NCI-H526 (cell line): ENCODE results near the gene STK32C.
A peak's percentile ranks its signal among the peaks of the same experiment; 100 is the strongest.

ENCODE experiments used
- DNase-seq, 2 experiments: peaks; one replicate each; lab custom pipeline; 2025; lab: John Stamatoyannopoulos, UW

The STK32C gene

GRCh38 chr10:132182591-132182990, 125.2 kb downstream of the STK32C start:
- DNase-seq: no peak

- DNase-seq: no peak
These were observed 125.9 kb downstream of the STK32C start for GRCh38 chr10:132181691-132182425.

- DNase-seq: no peak
These were observed 127.0 kb downstream of the STK32C start for GRCh38 chr10:132180736-132181135.

GRCh38 chr10:132179551-132180392, 128.0 kb downstream of the STK32C start:
- no peak for DNase-seq

- DNase-seq: no peak
These were observed 128.8 kb downstream of the STK32C start for GRCh38 chr10:132178672-132179545.

- DNase-seq: no peak
These were observed 129.7 kb downstream of the STK32C start for GRCh38 chr10:132178046-132178445.

- no peak for DNase-seq
These were observed 130.9 kb downstream of the STK32C start for GRCh38 chr10:132176623-132177500.

GRCh38 chr10:132175907-132176581, 131.7 kb downstream of the STK32C start:
- peak; percentile 52 to 69 for DNase-seq

- no peak for DNase-seq
These were observed 132.3 kb downstream of the STK32C start for GRCh38 chr10:132175408-132175807.

- no peak for DNase-seq
These were observed 133.5 kb downstream of the STK32C start for GRCh38 chr10:132174237-132174636.

GRCh38 chr10:132173185-132173584, 134.6 kb downstream of the STK32C start:
- no peak for DNase-seq

- peak; percentile 25 to 42 for DNase-seq
These were observed 135.4 kb downstream of the STK32C start for GRCh38 chr10:132172091-132173066.

- DNase-seq: no peak
These were observed 137.0 kb downstream of the STK32C start for GRCh38 chr10:132170561-132171361.

- DNase-seq: peak in 1 of 2 experiments; percentile 26
These were observed 137.8 kb downstream of the STK32C start for GRCh38 chr10:132169766-132170560.

GRCh38 chr10:132169031-132169765, 138.6 kb downstream of the STK32C start:
- no peak for DNase-seq

- no peak for DNase-seq
These were observed 139.1 kb downstream of the STK32C start for GRCh38 chr10:132168571-132169030.

- DNase-seq: no peak
These were observed 139.8 kb downstream of the STK32C start for GRCh38 chr10:132167976-132168375.
